KMS-11 (cell line): ENCODE data around the gene IL1R1.

Experiments used
- H2AFZ ChIP-seq: fragments of 200-600 bp; sonication (generic); 2 replicates; pipeline ENCODE4 v1.6.1; 2016; ENCODE audit warnings: antibody characterized with exemption, mixed run types, low read depth
- H3K27ac ChIP-seq: fragments of 200-600 bp; sonication (generic); 2 replicates; pipeline ENCODE4 v1.6.1; 2016; ENCODE audit warnings: mild to moderate bottlenecking, mixed run types
- H3K27me3 ChIP-seq: fragments of 200-600 bp; sonication (generic); 2 replicates; pipeline ENCODE4 v1.6.1; 2017; ENCODE audit warnings: mild to moderate bottlenecking, low read depth, mixed run types, moderate library complexity; ENCODE audit not compliant: insufficient read depth
- H3K36me3 ChIP-seq: fragments of 200-600 bp; sonication (generic); 2 replicates; pipeline ENCODE4 v1.6.1; 2017; ENCODE audit warnings: mild to moderate bottlenecking, mixed run types; ENCODE audit not compliant: insufficient read depth
- H3K4me1 ChIP-seq: fragments of 200-600 bp; sonication (generic); 2 replicates; pipeline ENCODE4 v1.6.1; 2016; ENCODE audit warnings: mild to moderate bottlenecking, low read depth, mixed run types; ENCODE audit not compliant: poor library complexity, severe bottlenecking
- H3K4me2 ChIP-seq: fragments of 200-600 bp; sonication (generic); 2 replicates; pipeline ENCODE4 v1.7.0; 2016; ENCODE audit warnings: mild to moderate bottlenecking, mixed run types
- H3K4me3 ChIP-seq: fragments of 200-600 bp; sonication (generic); IDR thresholded peaks from 2 replicates; pipeline ENCODE4 v1.6.1; 2017; ENCODE audit warnings: low read depth, low read length, mixed read lengths; ENCODE audit not compliant: insufficient read depth
- H3K79me2 ChIP-seq: fragments of 200-600 bp; sonication (generic); 2 replicates; pipeline ENCODE4 v1.6.1; 2016; ENCODE audit warnings: low read depth, mixed run types; ENCODE audit not compliant: insufficient read depth
- H3K9ac ChIP-seq: fragments of 200-600 bp; sonication (generic); 2 replicates; pipeline ENCODE4 v1.6.1; 2016; ENCODE audit warnings: mild to moderate bottlenecking, mixed run types
- H4K20me1 ChIP-seq: fragments of 200-600 bp; sonication (generic); 2 replicates; pipeline ENCODE4 v1.6.1; 2016; ENCODE audit warnings: mild to moderate bottlenecking, mixed run types; ENCODE audit not compliant: insufficient read depth
- TF ChIP-seq, protein P1 (sequence below): fragments of 200-600 bp; sonication (generic); conservative IDR thresholded peaks from 2 replicates; pipeline ENCODE4 v1.6.1; 2017; ENCODE audit warnings: low read depth, mild to moderate bottlenecking, antibody characterized with exemption, low read length, moderate library complexity, mixed read lengths

IL1R1 gene

DNA sequence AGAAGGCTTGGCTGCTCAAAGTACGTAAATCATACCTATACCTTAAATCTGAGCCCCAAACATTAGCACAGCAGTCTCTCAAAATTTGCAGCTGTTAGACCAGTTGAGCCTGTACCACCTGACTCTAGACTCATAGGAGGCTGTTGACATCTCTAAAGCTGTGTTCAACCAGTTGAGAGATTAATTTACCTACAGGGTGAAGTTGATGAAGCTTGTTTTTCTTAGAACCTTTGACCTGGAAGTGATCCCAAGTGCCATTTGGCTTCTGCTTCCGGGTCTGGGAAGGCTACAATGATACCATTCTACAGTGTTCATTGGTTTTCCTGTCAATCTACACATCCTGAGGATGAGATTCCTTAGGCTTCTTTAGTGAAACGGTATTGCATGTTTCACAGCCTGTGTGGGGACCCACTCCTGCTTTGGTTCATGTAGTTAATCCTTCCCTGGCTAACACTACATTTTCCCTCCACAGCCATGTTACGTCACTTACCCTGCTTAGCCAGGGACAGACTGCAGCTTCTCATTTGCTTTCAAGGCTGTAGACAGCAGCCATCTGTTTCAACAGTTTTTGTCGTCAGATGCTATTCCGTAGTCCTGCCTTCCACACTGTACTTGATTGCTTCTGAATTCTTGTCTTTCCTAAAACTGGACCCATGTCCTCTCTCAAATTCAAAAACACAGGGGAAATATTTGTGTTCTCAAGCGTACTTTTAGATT lies 39.5 kb downstream of the IL1R1 start:
- no peaks in the 10 kb centered on the region for H3K79me2 ChIP-seq
- H3K36me3 ChIP-seq: no peaks in the 10 kb centered on the region
- H3K4me2 ChIP-seq: no peak overlapping the region
- H4K20me1 ChIP-seq: no peaks in the 10 kb centered on the region
- TF ChIP-seq, protein P1, sequence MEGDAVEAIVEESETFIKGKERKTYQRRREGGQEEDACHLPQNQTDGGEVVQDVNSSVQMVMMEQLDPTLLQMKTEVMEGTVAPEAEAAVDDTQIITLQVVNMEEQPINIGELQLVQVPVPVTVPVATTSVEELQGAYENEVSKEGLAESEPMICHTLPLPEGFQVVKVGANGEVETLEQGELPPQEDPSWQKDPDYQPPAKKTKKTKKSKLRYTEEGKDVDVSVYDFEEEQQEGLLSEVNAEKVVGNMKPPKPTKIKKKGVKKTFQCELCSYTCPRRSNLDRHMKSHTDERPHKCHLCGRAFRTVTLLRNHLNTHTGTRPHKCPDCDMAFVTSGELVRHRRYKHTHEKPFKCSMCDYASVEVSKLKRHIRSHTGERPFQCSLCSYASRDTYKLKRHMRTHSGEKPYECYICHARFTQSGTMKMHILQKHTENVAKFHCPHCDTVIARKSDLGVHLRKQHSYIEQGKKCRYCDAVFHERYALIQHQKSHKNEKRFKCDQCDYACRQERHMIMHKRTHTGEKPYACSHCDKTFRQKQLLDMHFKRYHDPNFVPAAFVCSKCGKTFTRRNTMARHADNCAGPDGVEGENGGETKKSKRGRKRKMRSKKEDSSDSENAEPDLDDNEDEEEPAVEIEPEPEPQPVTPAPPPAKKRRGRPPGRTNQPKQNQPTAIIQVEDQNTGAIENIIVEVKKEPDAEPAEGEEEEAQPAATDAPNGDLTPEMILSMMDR: no peak
- H3K27me3 ChIP-seq: no peaks in the 10 kb centered on the region
- H3K27ac ChIP-seq: no peak overlapping the region
- H3K4me3 ChIP-seq: no peak overlapping the region
- no peak overlapping the region for H3K9ac ChIP-seq
- no peaks in the 10 kb centered on the region for H3K4me1 ChIP-seq
- H2AFZ ChIP-seq: no peak overlapping the region

DNA sequence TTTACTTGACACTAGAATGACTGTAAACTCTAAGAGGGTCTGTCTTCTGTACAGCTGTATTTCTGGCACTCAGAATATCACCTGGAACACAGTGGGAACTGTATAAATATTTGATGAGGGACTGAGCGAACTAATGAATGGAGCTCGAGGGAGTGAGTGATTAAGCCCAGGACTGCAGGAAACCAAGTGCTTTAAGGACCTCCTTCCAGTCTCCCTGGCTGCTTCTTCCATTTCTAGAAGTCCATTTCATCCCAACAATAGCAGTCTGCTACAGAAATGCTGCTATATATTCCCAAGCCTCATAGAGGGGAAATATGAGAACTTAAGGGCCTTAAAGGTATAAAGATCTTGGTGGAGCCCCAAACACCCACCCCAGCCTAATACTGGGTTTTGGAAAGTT lies 41.5 kb downstream of the IL1R1 start:
- Histone ChIP-seq H3K79me2 (no peaks in the 10 kb centered on the region), H3K4me3 (no peak overlapping the region), H3K4me1 (no peaks in the 10 kb centered on the region), H3K27me3 (no peaks in the 10 kb centered on the region), H4K20me1 (no peaks in the 10 kb centered on the region), H3K9ac (no peak overlapping the region), H2AFZ (no peak overlapping the region), H3K27ac (no peak overlapping the region), H3K36me3 (no peaks in the 10 kb centered on the region), H3K4me2 (no peak overlapping the region)
- TF ChIP-seq, protein P1: no peak

DNA sequence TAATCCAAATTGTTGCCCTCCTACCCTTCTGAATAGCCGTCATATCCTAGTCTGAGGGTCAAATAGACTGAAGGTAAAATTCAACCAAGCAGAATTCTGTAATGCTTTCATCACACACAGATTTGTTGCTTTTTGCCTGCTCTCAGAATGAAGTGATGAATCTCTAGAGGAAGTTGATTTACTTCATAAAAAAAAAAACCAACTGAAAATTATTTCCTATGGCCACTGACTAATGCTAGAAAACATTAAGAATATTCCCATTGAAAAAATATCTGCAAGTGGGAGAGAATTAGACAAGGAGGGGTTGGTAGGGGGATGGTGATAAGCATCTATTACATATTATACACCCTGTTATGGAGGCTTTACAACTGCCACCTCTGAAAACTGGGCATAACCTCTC lies 42.0 kb downstream of the IL1R1 start:
- Histone ChIP-seq H3K27ac (no peak overlapping the region), H2AFZ (no peak overlapping the region), H3K9ac (no peak overlapping the region), H4K20me1 (no peaks in the 10 kb centered on the region), H3K79me2 (no peaks in the 10 kb centered on the region), H3K4me1 (no peaks in the 10 kb centered on the region), H3K4me3 (no peak overlapping the region), H3K36me3 (no peaks in the 10 kb centered on the region), H3K4me2 (no peak overlapping the region), H3K27me3 (no peaks in the 10 kb centered on the region)
- TF ChIP-seq, protein P1: no peak

DNA sequence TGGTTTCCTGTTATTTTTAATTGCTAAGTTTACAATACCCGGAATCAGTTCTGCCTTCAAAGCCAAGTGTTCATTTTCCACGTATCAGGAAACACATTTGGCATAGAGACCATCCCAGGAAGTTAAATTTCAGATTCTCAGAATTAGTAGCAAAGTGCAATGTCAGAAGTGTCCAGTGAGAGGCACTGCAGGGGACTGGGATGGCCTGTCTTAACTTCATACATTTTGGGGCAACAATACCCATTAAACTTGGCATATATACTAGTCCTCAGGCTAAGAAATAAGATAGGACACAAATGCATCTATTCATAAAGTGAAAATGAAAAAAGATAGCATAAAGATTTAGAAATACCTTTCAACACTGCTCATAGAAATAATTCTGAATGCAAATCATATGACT lies 42.8 kb downstream of the IL1R1 start:
- H3K27ac ChIP-seq: no peak overlapping the region
- no peaks in the 10 kb centered on the region for H3K4me1 ChIP-seq
- no peaks in the 10 kb centered on the region for H4K20me1 ChIP-seq
- H3K27me3 ChIP-seq: no peaks in the 10 kb centered on the region
- TF ChIP-seq, protein P1: no peak; the same call in 1 of the 2 replicates
- no peak overlapping the region for H3K4me2 ChIP-seq
- no peak overlapping the region for H3K4me3 ChIP-seq
- H3K36me3 ChIP-seq: no peaks in the 10 kb centered on the region
- no peak overlapping the region for H2AFZ ChIP-seq
- H3K9ac ChIP-seq: no peak overlapping the region
- H3K79me2 ChIP-seq: no peaks in the 10 kb centered on the region
